SIG-M5 (cell line): ENCODE data around the gene SVBP.
A peak's percentile ranks its signal among the peaks of the same experiment; 100 is the strongest.
"Not testable (repeated sequence)": the region's sequence is repeated elsewhere in the genome, so short reads cannot be mapped to it uniquely, and the experiment has no call there.

Experiments
- DNase-seq: peaks from one replicate; lab custom pipeline; 2025; lab: John Stamatoyannopoulos, UW

SVBP gene

DNA sequence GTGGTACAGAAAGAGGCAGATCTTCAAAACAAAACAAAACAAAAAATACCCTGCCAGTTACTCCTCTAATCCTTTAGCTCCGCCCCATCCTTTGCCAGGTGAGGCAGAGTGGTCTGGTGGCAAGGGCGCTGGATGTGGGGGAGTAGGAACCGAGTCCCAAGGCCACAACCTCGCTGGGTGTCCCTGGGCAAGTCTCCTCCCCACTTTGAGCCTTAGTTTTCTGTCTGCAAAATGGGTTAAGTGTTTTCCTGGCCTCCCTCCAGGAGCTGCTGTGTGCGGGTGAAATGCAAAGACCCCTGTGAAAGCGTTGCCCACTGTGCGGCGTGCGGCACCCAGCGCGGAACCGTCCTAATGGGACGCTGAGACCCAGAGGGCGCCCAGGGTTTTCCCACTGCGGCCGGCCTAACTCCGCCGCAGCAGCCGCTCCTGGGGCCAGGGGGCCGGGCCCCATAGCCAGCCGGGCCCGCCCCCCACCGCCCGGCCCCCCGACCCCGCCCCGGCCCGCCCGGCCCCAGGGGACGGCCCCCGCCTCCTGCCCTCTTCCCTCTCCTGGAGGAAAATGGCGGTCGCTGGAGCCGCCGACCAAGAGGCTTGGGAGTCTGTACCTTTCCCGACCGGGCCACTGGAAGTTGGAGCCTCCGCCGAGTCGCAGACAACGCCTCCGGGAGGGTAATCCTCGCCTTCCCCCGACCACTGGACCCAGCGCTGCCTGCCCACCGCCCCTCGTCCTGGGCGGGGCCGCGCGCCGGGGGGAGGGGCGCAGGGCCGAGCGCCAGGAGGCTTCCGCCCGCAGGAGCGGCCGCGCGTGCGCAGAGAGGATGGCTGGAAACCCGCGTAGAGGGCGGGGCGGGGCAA, at the start of gene SVBP, which contains the start of gene ERMAP:
Gene SVBP (minus strand): TSS at position 813 of the 855 bp plus-strand sequence. CDS start 853 bp downstream, outside the sequence.
Gene ERMAP (plus strand): TSS at position 538 of the 855 bp plus-strand sequence. CDS start 13,327 bp downstream, outside the sequence.
- peak; percentile 5 for DNase-seq

DNA sequence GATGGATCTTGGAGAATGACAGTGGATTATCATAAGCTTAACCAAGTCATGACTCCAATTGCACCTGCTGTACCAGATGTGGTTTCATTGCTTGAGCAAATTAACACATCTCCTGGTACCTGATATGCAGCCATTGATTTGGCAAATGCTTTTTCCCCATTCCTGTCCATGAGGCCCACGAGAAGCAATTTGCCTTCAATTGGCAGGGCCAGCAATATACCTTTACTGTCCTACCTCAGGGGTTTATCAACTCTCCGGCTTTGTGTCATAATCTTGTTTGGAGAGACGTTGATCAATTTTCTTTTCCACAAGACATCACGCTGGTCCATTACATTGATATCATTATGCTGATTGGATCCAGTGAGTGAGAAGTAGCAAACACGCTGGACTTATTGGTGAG, 49.4 kb upstream of the SVBP start:
- DNase-seq, result no peak

DNA sequence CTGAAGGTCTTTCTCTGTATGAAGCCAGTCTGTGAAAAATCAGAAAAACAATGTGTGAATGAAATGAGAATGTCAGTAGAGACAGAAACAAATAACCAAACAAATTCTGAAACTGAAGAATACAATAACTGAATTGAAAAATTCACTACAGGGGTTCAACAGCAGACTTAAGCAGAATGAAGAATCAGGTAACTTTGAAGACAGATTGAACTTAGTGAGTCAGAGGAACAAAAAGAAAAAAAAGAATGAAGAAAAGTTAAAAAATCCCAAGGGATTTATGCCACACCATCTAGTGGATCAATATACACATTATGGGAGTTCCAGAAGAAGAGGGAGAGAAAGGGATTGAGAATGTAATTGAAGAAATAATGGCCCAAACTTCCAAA, 43.8 kb upstream of the SVBP start:
- DNase-seq, result no peak

DNA sequence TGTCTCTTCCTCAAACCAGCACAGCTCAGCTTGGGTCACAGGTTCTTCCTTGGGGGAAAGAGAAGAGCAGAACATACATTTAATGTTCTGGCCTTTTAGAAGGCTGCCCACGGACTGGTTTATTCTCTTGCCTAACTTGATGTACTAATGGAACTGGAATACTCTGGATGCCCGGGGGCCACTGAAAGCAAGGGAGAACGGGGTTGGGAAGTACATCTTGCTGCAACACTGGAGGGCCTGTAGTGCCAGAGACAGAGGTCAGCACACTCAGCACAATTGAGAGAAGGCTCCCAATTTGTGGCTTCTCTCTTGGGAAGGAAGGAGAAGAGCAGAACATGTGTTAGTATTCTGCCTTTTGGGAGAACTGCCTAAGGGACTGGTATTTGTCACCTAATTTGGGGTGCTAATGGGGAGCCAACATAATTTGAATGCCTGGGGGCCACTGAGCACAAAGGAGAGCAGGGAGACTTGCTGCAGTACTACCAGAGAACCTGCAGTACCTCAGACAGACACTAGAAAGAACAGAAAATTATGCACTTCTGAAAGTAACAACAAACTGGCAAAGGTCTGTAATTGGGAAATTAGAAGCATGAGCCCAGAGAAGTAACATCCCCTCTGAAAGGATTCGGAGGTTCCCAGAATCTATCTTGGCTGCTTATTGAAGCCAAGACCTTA, 43.3 kb upstream of the SVBP start:
- no peak for DNase-seq

GRCh38 chr1:42859366-42859765, 42.2 kb upstream of the SVBP start:
- DNase-seq, result not testable (repeated sequence)

DNA sequence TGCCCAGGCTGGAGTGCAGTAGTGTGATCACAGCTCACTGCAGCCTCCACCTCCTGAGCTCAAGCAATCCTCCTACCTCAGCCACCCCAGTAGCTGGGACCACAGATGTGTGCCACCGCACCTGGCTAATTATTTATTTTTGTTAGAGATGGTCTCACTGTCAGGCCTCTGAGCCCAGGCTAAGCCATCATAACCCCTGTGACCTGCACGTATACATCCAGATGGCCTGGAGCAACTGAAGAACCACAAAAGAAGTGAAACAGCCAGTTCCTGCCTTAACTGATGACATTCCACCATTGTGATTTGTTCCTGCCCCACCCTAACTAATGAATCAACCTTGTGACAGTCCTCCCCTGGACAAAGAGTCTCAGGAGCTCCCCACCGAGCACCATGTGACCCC, 39.4 kb upstream of the SVBP start:
- not testable (repeated sequence) for DNase-seq

GRCh38 chr1:42853116-42853884, 36.1 kb upstream of the SVBP start:
- no peak for DNase-seq

- DNase-seq, result no peak
These were observed 35.4 kb upstream of the SVBP start for GRCh38 chr1:42852608-42852980.

DNA sequence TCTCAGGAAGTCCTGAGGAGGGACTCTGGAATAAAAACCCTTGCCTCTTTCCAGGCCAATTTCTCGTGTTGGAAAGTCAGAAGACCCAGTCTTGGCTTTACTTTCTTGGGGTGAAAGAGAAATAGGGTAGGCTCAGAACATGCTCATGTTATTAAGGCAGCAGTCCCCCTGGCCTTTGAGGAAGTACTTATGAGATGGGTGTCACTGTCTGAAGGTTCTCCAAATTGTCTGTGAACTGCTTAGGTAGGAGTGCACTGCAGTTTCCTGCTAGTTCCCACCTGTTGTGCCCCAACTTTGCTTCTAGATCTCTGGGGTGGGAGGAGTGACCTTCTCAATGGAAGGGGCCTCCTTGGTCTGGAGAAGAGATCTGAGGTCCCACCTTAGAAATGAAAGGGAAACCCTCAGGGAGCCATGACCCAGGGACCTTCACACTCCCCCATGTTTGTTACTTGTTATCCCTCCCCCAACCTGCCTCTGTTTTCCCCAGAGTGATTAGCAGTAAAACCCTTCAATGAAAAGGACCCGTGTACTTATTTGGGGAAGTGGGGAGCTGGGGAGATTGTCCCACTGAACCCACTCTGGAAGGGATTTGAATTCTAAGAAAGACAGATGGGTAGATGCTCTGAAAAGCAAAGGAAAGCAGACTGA, 34.9 kb upstream of the SVBP start:
- DNase-seq, result no peak

GRCh38 chr1:42851420-42851819, 34.2 kb upstream of the SVBP start:
- DNase-seq, result no peak

GRCh38 chr1:42849944-42850343, 32.7 kb upstream of the SVBP start:
- no peak for DNase-seq

DNA sequence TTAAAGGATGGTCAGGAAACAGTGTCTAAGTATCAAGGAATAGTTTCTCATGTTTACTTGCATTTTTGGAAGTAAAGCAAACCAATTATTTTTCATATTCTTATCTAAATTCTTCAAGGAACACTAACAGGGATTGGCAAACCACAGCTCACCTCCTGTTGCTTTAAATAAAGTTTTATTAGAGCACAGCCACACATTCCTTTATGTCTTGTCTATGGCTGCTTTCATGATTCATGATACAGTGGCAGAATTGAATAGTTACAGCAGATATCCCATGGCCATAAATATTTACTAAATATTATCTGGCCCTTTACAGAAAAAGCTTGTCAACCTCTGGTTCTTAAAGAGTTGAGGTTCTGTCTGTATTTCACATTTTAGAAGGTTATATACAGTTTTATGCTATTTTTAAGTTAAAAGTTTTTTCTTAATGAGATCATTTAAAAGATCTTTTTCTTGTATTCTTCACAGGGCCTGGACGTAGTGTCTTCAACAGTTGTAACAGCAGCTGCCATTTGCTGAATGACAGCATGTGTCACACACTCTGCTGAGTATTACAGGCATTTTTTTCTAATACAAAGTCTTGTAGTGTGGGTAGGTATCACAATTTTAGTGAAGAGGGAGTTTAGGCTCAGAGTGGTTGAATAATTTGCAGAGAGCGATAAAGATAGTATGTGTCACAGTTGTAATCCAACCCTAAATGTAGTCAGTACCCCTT, 31.8 kb upstream of the SVBP start:
- no peak for DNase-seq

DNA sequence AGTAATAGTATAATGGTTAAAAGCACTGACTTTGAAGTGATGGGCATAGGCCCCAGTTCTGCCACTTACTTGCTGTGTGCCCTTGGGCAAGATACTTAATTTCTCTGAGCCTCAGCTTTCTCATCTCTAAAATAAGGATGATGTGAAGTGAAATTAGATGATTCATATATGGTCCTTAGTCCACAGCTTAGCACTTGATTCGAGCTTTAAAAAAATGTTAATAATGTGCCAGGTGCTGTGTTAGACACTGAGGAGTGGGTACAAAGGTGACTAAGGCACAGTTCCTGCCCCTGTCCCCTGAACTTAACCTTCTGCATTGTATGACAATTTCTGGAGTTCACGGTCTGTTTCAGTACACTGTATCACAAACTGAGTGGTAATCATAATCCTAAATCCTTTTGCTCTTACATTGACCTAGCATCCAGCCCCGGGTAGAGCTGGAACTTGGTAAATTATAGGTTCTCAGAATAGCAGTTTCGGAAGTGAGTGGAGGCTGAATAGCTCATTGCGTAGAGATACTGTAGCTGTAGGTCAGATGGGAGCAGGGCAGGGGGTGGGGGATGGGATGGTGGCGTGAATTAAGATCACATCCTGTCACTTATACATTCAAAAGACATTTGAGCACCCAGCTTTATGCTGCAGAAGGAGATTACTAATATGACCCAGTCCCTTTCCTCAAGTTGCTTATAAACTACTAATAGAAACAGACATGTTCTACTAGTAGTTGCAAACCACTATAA, 30.7 kb upstream of the SVBP start:
- DNase-seq, result no peak

DNA sequence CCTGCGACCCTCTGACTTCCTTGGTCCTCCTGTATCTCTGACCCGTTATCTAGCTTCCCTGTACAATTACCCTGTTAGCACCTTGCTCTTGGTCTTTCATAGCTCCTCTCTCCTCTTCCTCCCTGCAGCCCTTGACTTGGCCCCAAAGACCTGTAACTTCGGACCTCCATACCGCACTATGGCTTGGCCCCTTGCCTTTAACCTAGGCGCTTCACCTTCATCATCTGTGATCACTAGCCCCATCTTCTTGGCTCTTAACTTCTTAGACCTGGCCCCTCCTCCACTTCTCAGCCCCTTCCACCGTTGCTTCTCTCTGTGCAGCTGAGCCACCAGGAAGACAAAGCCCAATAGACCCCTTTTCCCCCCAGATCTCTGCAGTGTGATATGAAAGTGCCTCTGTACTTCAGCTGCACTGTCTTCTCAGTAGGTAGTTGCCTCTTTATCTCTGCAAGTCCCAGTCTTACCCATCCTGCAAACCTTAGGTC, 30.0 kb upstream of the SVBP start:
- DNase-seq, result no peak

- peak; percentile 85 for DNase-seq
These were observed 29.3 kb upstream of the SVBP start, which contains the start of gene ZNF691 for GRCh38 chr1:42846257-42847110. ZNF691 (plus strand) TSS chr1:42846613; CDS start chr1:42849659, 3,046 bp downstream.

- no peak for DNase-seq
These were observed 28.7 kb upstream of the SVBP start for GRCh38 chr1:42845866-42846256.

- no peak for DNase-seq
These were observed 28.0 kb upstream of the SVBP start for GRCh38 chr1:42845193-42845592.

- no peak for DNase-seq
These were observed 27.5 kb upstream of the SVBP start for GRCh38 chr1:42844592-42845140.
